Mammary epithelial cell (primary cell): ENCODE measurements around the gene ICE1.

Source experiments
- CTCF ChIP-seq, 2 donors: IDR thresholded peaks in 1 of 2; conservative IDR thresholded peaks in 1 of 2; 2 replicates each; pipeline ENCODE4 v1.5.1; 2011 to 2012; ENCODE audit warnings: inconsistent platforms in 2 of 2, low read length in 2 of 2, mild to moderate bottlenecking in 2 of 2, control low read depth in 1 of 2, low read depth in 1 of 2; ENCODE audit not compliant: insufficient read depth in 1 of 2; ENCODE audit errors: extremely low read depth in 1 of 2
- EZH2 ChIP-seq: IDR thresholded peaks from 2 replicates; pipeline ENCODE4 v1.6.1; 2012; ENCODE audit warnings: low read length, inconsistent platforms, borderline replicate concordance

- TF ChIP-seq CTCF (conservative IDR thresholded peaks at IDR 0.05 in 1 of 2, IDR thresholded peaks at IDR 0.05 in 1 of 2; ENCODE audit: extremely low read depth in 1 of 2, insufficient read depth in 1 of 2, low read depth in 1 of 2, low read length in 2 of 2) (no peak), EZH2 (no peak)
Observed at GRCh38 chr5:5536871-5537270, 114.4 kb downstream of the ICE1 start.
